Nephron (organoid): ENCODE results near the gene ZNF415.

Experiments used
- H3K27ac Mint-ChIP-seq, 3 experiments: 2 replicates each; pipeline ENCODE4 v1.8.0; 2020; ENCODE audit warnings: mixed read lengths in 3 of 3, mild to moderate bottlenecking in 2 of 3, moderate library complexity in 1 of 3
- H3K27me3 Mint-ChIP-seq: 2 replicates; pipeline ENCODE4 v1.8.0; 2021; ENCODE audit warnings: low read depth, mild to moderate bottlenecking, moderate library complexity, mixed read lengths
- H3K36me3 Mint-ChIP-seq: 2 replicates; pipeline ENCODE4 v1.8.0; 2020; ENCODE audit warnings: low read depth, mixed read lengths
- H3K4me1 Mint-ChIP-seq: 2 replicates; pipeline ENCODE4 v1.8.0; 2020; ENCODE audit warnings: mixed read lengths
- H3K4me3 Mint-ChIP-seq, 3 experiments: 2 replicates each; pipeline ENCODE4 v1.8.0; 2020; ENCODE audit warnings: mild to moderate bottlenecking in 3 of 3, mixed read lengths in 3 of 3, moderate library complexity in 2 of 3
- H3K9me3 Mint-ChIP-seq: 2 replicates; pipeline ENCODE4 v1.8.0; 2020; ENCODE audit warnings: mixed read lengths
- TF ChIP-seq, protein P1 (sequence below), 3 experiments: fragments of 200-600 bp; sonication (generic); IDR thresholded peaks; one replicate each; pipeline ENCODE4 v1.5.0; 2021; ENCODE audit warnings: antibody characterized with exemption in 3 of 3; ENCODE audit not compliant: unreplicated experiment in 3 of 3

ZNF415 gene

DNA sequence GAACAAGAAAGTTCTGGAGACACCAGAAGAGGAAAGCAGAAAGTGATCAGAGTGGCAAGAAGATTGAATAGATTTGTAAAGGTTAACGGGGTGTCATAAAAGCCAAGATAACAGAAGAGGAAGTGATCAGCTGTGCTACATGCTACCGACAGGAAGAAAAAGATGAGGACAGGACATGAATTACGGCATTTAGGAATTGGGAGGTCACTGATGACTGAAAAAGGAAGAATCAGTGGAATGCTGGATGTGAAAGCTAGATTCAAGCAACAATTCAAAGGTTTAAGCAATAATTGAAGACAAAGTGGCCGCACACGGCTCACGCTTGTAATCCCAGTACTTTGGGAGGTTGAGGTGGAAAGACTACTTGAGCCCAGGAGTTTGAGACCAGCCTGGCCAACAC, 44.6 kb downstream of the ZNF415 start:
- peaks cover 3% of the 10 kb centered on the region for H3K9me3 Mint-ChIP-seq

DNA sequence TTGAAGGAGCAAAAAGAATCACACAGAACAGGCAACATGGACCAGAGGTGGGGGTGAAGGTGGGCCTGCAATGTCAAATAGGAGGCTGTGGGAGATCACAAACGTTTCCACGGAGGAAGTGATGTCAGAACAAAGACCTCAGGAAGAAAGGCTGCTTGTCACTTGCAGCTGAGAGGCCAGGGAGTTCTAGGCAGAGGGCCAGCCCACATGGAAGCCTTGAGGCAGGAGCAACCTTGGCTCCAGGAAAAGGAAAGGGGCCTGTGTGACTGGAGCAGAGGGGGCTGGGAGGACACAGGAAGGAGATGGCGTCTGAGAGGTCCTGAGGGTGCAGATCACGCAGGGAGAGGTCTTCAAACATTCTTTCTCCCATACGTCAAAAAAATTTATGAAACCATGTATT, 45.8 kb downstream of the ZNF415 start:
- Mint-ChIP-seq H3K9me3 (peaks cover 4% of the 10 kb centered on the region), H3K27me3 (no peaks in the 10 kb centered on the region), H3K4me1 (no peaks in the 10 kb centered on the region), H3K4me3 (no peak overlapping the region), H3K36me3 (peaks cover 95% of the 10 kb centered on the region), H3K27ac (peak overlapping the region in 1 of 3 experiments; percentile 40)
- TF ChIP-seq, protein P1, sequence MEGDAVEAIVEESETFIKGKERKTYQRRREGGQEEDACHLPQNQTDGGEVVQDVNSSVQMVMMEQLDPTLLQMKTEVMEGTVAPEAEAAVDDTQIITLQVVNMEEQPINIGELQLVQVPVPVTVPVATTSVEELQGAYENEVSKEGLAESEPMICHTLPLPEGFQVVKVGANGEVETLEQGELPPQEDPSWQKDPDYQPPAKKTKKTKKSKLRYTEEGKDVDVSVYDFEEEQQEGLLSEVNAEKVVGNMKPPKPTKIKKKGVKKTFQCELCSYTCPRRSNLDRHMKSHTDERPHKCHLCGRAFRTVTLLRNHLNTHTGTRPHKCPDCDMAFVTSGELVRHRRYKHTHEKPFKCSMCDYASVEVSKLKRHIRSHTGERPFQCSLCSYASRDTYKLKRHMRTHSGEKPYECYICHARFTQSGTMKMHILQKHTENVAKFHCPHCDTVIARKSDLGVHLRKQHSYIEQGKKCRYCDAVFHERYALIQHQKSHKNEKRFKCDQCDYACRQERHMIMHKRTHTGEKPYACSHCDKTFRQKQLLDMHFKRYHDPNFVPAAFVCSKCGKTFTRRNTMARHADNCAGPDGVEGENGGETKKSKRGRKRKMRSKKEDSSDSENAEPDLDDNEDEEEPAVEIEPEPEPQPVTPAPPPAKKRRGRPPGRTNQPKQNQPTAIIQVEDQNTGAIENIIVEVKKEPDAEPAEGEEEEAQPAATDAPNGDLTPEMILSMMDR (IDR thresholded peaks at IDR 0.05; ENCODE audit: unreplicated experiment in 3 of 3), result no peak

More for the DNA sequence above, 44.6 kb downstream of the ZNF415 start:
- Mint-ChIP-seq H3K36me3 (peaks cover 91% of the 10 kb centered on the region), H3K27me3 (no peaks in the 10 kb centered on the region), H3K4me3 (no peak overlapping the region), H3K4me1 (no peaks in the 10 kb centered on the region), H3K27ac (no peak overlapping the region)
- TF ChIP-seq, protein P1 (IDR thresholded peaks at IDR 0.05; ENCODE audit: unreplicated experiment in 3 of 3), result no peak

DNA sequence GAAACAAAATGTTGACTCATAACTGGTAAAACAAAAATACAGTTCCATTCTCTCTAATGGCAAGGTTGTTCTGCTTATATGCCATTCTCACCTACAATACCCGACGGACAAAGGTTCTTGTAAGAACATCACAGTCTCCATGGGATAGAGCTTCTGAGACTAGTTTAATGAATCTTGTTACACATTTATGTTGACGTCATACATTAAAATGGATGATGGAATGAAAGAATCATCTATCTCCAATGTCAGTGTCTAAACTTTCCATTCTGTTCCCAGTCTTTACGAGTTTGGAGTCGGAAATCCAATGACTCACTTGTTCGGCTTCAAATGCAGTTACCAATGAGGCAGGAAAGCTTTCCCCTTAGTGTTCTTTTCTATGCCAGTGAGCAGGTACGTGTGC, 47.2 kb downstream of the ZNF415 start:
- H3K36me3 Mint-ChIP-seq, result peaks cover 96% of the 10 kb centered on the region
- no peaks in the 10 kb centered on the region for H3K4me1 Mint-ChIP-seq
- TF ChIP-seq, protein P1 (IDR thresholded peaks at IDR 0.05; ENCODE audit: unreplicated experiment in 3 of 3), result no peak
- peaks cover 18% of the 10 kb centered on the region for H3K9me3 Mint-ChIP-seq
- H3K4me3 Mint-ChIP-seq, result no peak overlapping the region
- no peaks in the 10 kb centered on the region for H3K27me3 Mint-ChIP-seq
- no peak overlapping the region for H3K27ac Mint-ChIP-seq

DNA sequence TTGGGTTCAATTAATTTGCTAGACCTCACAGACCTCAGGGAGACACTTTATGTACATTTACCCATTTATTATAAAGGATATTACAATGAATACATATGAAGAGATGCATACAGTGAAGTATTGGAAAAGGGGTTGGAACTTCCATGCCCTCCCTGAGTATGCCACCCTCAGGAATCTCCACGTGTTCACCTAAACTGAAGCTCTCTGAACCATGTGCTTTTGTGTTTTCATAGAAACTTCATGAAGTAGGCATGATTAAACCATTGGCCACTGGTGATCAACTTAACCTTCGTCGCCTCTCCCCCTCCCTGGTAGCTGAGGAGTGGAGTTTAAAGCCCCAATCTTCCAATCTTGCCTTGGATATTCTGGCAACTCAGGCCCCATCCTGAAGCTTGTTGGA, 49.8 kb downstream of the ZNF415 start:
- no peaks in the 10 kb centered on the region for H3K4me1 Mint-ChIP-seq
- H3K27ac Mint-ChIP-seq, result no peak overlapping the region
- TF ChIP-seq, protein P1 (IDR thresholded peaks at IDR 0.05; ENCODE audit: unreplicated experiment in 3 of 3), result no peak
- H3K4me3 Mint-ChIP-seq, result no peak overlapping the region
- H3K27me3 Mint-ChIP-seq, result no peaks in the 10 kb centered on the region
- H3K36me3 Mint-ChIP-seq, result peaks cover 97% of the 10 kb centered on the region
- H3K9me3 Mint-ChIP-seq, result peaks cover 31% of the 10 kb centered on the region

DNA sequence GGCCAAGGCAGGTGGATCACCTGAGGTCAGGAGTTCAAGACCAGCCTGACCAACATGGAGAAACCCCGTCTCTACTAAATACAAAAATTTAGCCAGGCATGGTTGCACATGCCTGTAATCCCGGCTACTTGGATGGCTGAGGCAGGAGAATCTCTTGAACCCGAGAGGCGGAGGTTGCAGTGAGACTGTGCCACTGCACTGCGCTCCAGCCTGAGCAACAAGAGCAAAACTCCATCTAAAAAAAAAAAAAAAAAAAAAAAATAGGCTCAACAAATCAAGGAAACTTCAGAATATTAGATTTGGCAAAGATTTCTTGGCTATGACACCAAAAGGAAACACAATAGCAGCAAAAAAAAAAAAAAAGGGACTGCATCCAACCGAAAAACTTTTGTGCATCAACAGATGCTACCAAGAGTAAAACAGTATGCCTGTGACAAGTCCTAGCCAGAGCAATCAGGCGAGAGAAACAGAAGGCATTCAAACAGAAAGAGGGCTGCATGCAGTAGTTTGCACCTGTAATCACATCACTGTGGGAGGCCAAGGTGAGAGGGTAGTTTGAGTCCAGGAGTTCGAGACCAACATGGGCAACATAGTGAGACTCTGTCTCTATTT, 53.3 kb downstream of the ZNF415 start:
- Mint-ChIP-seq H3K27ac (no peak overlapping the region), H3K36me3 (peaks cover 100% of the 10 kb centered on the region), H3K4me3 (no peak overlapping the region), H3K27me3 (no peaks in the 10 kb centered on the region), H3K9me3 (peaks cover 40% of the 10 kb centered on the region), H3K4me1 (no peaks in the 10 kb centered on the region)
- TF ChIP-seq, protein P1 (IDR thresholded peaks at IDR 0.05; ENCODE audit: unreplicated experiment in 3 of 3), result no peak

DNA sequence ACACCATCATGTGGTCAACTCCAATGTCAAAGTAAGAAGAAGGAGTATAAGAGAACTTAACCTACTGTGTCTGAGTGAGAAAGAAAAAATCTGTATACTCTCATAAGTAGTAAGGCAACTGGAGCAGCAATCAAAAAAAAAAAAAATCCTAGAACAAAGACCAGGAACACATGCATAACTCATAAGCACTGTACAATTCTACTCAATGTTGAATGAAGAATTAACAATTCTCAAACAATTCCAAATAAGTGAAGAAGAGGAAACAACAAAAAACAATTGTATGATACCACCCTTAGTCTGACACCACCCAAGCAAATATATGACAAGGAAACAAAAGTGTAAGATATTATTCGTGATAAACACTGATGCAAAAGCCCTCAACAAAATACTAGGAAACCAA, 54.0 kb downstream of the ZNF415 start:
- H3K27me3 Mint-ChIP-seq, result no peaks in the 10 kb centered on the region
- TF ChIP-seq, protein P1 (IDR thresholded peaks at IDR 0.05; ENCODE audit: unreplicated experiment in 3 of 3), result no peak
- peaks cover 100% of the 10 kb centered on the region for H3K36me3 Mint-ChIP-seq
- H3K4me1 Mint-ChIP-seq, result no peaks in the 10 kb centered on the region
- no peak overlapping the region for H3K27ac Mint-ChIP-seq
- peaks cover 44% of the 10 kb centered on the region for H3K9me3 Mint-ChIP-seq
- no peak overlapping the region for H3K4me3 Mint-ChIP-seq
